MCF 10A (cell line): ENCODE results near the gene IGSF9B. TPM values are rescaled to one million over a fixed set of nuclear protein-coding genes. Genes with fewer than 3 reads are reported as not detected.

Experiments
- BruUV-seq: library from RNA; stranded (reverse); fragments of 400-500 nt; replicated peaks from 2 replicates; lab custom pipeline; 2021; lab: Mats Ljungman, UMichigan
- CTCF ChIA-PET: fragments of 300-600 bp; sonication (Branson Sonifier 250); formaldehyde crosslinking; extraction: SDS; loops from one replicate; lab custom pipeline; 2021; ENCODE audit warnings: antibody characterized with exemption, inconsistent platforms; lab: Yijun Ruan, JAX
- POLR2A ChIA-PET: fragments of 300-600, 350-650 bp; sonication (Branson Sonifier 250); formaldehyde crosslinking; extraction: SDS; loops from one replicate; lab custom pipeline; 2020; ENCODE audit warnings: antibody characterized with exemption, inconsistent platforms; lab: Yijun Ruan, JAX
- DNase-seq: peaks from one replicate; pipeline ENCODE4 v3.0.0-alpha.2; 2018; ENCODE audit not compliant: unreplicated experiment
- H3K27ac Mint-ChIP-seq: one replicate; pipeline ENCODE4 v1.8.0; 2022; ENCODE audit warnings: mild to moderate bottlenecking, low read depth, mixed read lengths; ENCODE audit not compliant: unreplicated experiment
- H3K27me3 Mint-ChIP-seq: one replicate; pipeline ENCODE4 v1.8.0; 2022; ENCODE audit warnings: mixed read lengths; ENCODE audit not compliant: insufficient read depth, unreplicated experiment
- H3K36me3 Mint-ChIP-seq: one replicate; pipeline ENCODE4 v1.8.0; 2022; ENCODE audit warnings: mild to moderate bottlenecking, moderate library complexity, mixed read lengths; ENCODE audit not compliant: insufficient read depth, unreplicated experiment
- H3K4me1 Mint-ChIP-seq: one replicate; pipeline ENCODE4 v1.8.0; 2022; ENCODE audit warnings: mixed read lengths; ENCODE audit not compliant: insufficient read depth, unreplicated experiment
- H3K4me3 Mint-ChIP-seq: one replicate; pipeline ENCODE4 v1.8.0; 2022; ENCODE audit warnings: mild to moderate bottlenecking, moderate library complexity, mixed read lengths; ENCODE audit not compliant: unreplicated experiment
- H3K9me3 Mint-ChIP-seq: one replicate; pipeline ENCODE4 v1.8.0; 2022; ENCODE audit warnings: mixed read lengths; ENCODE audit not compliant: unreplicated experiment
- intact Hi-C: fragments of 100-400 bp; cut with micrococcal nuclease; formaldehyde crosslinking; loops from 2 replicates; pipeline ENCODE4 v1.14.1; 2022
- total RNA-seq: library from RNA; stranded (reverse); gene quantifications from 2 replicates; pipeline ENCODE4 v1.2.3, GENCODE V29; 2022
- TF ChIP-seq, protein P1 (sequence below): fragments of 200-600 bp; IDR thresholded peaks from one replicate; pipeline ENCODE4 v1.8.0; 2022; ENCODE audit warnings: antibody characterized with exemption, mild to moderate bottlenecking; ENCODE audit not compliant: unreplicated experiment

The IGSF9B gene
- total RNA-seq, 1 experiment from 2014 or later = 13.9 TPM

- no TSS peak for BruUV-seq
- intact Hi-C loops = no loop called here
- H3K27me3 Mint-ChIP-seq = no peaks in the 10 kb centered on the region
Observed at GRCh38 chr11:133990501-133990900, 33.7 kb upstream of the IGSF9B start.

DNA sequence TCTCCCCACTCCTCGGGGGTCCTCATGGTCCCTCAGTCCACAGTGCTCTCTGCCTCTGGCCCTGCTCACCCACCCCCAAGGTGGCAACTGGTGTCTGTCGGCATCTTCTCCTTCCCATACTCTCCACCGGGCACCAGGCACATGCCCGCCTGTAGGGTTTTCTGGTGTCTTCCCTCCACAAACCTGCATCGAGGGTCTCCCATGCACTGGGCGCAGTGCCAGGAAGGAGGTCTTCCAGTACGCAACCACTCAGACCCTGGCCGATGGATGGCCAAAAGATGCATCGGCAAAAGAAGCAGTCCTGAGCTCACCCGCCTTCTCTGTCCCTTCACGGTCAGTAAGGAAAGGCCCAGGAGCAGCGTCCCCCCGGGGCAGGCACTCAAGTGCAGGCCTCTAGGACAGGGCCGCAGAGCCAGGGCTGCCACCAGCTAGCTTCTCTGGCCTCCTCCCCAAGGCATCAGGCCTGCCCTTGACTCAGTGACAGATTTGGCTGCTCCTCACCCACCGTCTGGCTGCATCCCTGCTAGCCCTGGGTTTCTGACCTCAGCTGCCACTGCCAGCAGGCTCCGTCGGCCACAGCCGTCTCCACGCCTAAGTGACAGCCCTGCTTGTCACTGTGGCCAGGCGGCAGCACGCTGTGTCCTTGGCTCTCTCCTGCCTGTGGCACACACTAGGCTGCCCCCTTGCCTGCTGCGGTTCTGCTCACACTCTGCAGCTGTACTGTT lies 32.1 kb upstream of the IGSF9B start:
- Mint-ChIP-seq H3K9me3 (no peaks in the 10 kb centered on the region), H3K36me3 (no peaks in the 10 kb centered on the region), H3K4me3 (no peak overlapping the region), H3K4me1 (peaks cover 10% of the 10 kb centered on the region), H3K27ac (no peak overlapping the region), H3K27me3 (no peaks in the 10 kb centered on the region)
- ChIA-PET CTCF (no interaction called here), POLR2A (no interaction called here)
- intact Hi-C loops = no loop called here
- no TSS peak for BruUV-seq
- DNase-seq = no peak
- TF ChIP-seq, protein P1, sequence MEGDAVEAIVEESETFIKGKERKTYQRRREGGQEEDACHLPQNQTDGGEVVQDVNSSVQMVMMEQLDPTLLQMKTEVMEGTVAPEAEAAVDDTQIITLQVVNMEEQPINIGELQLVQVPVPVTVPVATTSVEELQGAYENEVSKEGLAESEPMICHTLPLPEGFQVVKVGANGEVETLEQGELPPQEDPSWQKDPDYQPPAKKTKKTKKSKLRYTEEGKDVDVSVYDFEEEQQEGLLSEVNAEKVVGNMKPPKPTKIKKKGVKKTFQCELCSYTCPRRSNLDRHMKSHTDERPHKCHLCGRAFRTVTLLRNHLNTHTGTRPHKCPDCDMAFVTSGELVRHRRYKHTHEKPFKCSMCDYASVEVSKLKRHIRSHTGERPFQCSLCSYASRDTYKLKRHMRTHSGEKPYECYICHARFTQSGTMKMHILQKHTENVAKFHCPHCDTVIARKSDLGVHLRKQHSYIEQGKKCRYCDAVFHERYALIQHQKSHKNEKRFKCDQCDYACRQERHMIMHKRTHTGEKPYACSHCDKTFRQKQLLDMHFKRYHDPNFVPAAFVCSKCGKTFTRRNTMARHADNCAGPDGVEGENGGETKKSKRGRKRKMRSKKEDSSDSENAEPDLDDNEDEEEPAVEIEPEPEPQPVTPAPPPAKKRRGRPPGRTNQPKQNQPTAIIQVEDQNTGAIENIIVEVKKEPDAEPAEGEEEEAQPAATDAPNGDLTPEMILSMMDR = no peak

More at GRCh38 chr11:133990501-133990900, 33.7 kb upstream of the IGSF9B start:
- CTCF ChIA-PET = interaction anchor here (0.6 kb wide), 1 partner anchor 60 kb away, joined by 3 read pairs; no protein-coding TSS in a partner anchor
- H3K36me3 Mint-ChIP-seq = no peaks in the 10 kb centered on the region
- POLR2A ChIA-PET = interaction anchor here (0.8 kb wide), 1 partner anchor 38 kb away, joined by 3 read pairs; no protein-coding TSS in a partner anchor
- H3K9me3 Mint-ChIP-seq = no peaks in the 10 kb centered on the region
- no peak for DNase-seq
- peaks cover 16% of the 10 kb centered on the region for H3K4me1 Mint-ChIP-seq
- no peak overlapping the region for H3K4me3 Mint-ChIP-seq
- no peak overlapping the region for H3K27ac Mint-ChIP-seq
- TF ChIP-seq, protein P1 = no peak

DNA sequence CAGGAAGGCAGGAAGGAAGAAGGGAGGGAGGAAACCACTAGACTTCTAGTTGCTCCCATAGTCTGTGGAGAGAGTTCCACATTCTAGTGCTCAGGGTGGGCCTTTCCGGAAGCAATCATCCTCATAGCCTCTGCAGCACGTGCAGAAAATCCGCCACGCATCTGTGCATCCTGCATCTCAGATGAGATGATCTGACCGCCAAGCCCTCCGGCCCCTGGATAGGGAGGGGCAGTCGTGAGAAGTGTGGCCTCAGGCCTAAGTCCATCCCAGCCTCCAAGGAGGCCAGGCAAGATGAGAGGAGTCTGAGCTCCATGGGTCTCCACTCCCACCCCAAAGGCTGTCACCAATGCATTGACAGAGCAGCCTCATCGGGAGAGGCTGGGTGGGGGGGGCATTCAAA lies 30.4 kb upstream of the IGSF9B start:
- H3K27me3 Mint-ChIP-seq = peaks cover 16% of the 10 kb centered on the region
- H3K4me3 Mint-ChIP-seq = no peak overlapping the region
- DNase-seq = no peak
- peaks cover 6% of the 10 kb centered on the region for H3K4me1 Mint-ChIP-seq
- no peaks in the 10 kb centered on the region for H3K36me3 Mint-ChIP-seq
- no TSS peak for BruUV-seq
- no peaks in the 10 kb centered on the region for H3K9me3 Mint-ChIP-seq
- TF ChIP-seq, protein P1 = no peak
- CTCF ChIA-PET = no interaction called here
- intact Hi-C loops = no loop called here
- POLR2A ChIA-PET = interaction anchor here (1.5 kb wide), 1 partner anchor 30 kb away, joined by 3 read pairs; the partner anchor contains the start of gene IGSF9B
- H3K27ac Mint-ChIP-seq = no peak overlapping the region
